NCI-H1048 (cell line): ENCODE data around the gene TFEB.

ENCODE experiments used
- DNase-seq: peaks from one replicate; lab custom pipeline; 2025; lab: John Stamatoyannopoulos, UW

TFEB gene

DNA sequence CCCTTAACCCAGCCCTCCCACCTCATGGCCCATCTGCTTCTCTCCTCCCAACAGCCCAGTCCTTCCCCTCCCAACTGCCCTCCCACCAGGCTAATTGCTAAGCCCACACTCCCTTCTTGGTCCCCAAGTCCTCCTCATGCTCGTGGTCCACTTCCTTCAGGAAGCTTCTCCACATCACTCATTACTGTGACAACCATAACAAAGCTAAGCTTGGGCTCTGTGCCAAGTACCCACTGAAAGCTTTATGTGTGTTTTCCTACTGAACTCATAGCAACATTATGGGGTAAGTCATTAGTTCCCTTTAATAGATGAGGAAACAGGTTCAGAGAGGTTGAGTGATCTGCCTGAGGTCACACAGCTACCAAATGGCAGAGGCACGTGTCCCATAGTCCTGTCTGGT is 28.1 kb upstream of the TFEB start:
- no peak for DNase-seq

DNA sequence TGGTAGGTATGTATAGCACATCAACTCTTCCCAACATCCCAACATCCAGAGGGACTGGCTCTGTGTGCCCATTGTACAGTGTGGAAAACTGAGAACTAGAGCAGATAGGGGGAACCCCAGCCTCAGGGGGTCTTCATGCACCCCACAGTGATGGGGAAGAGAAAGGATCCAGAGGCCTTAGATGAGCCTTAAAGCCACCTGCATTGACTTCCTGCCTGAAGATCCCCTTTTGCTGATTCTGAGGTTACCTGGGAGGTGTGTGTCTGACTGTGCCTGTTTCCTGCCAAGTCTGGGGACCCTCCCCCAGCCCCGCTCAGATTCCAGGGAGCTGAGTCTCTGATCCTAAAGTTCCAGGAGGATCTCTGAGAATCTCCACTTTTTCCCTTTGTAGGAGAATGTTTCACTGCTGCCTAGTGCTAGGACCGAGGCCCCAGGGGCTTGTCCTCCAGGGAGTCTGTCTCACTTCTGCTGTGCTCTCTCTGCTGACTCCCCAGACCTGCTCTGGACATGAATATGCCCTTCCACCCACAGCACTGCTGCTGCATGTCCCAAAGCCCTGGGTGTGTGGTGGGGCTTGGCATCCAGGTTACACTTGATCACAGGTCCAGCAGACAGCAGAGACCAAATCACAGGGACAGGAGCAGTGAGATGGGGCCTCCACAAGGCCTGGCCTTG is 24.6 kb upstream of the TFEB start:
- DNase-seq: no peak

DNA sequence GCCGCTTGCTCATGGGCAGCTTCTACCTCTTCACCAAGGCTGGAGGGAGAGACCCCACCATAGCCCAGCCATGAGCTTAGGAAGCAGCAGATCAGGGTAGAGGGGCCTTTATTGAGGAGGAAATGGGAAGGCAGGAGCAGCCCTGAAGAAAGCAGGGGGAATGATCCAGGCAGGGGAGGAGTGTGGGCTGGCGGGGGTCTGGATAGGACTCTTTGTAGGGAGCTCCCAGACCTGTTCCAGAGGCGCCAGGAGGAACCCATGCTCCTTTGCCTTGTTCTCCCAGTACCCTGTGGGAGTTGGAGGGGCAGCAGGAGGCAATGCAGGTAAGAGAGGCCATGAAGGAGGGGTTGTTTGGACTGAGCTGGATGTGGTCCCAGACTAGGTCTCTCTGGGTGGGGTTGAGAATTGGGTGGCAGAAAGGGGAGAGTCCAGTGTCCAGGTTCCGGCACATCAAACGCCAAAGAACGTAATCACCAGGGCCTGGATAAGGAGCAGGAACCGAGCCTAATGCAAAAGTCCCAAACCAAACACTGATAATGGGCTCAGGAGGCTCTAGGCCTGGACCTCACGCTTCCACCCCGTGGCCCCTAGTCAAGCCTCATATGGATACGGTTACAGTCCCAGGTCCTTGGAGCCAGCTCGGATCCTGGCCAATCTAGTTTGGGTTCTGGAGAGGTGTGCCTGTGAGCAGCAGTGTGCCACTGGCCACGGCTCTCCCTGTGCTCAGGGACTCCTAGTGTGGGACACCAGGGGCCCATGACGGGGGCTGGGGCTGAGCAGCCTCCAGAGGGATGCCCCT is 23.9 kb upstream of the TFEB start:
- DNase-seq: no peak

DNA sequence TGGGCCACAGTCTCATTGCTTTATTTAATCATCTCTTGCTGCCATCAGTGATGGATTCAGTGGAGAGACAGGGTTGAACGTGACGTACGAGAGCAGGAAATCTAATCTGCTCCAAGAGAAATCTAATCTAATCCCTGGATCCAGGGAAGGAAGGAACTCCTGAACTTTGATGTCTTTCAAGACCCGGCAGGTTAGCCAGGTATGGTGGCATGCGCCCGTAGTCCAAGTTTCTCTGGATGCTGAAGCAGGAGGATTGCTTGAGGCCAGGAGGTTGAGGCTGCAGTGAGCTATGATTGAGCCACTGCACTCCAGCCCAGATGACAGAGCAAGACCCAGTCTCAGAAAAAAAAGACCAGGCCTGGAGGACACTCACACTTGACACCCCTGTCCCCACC is 23.2 kb upstream of the TFEB start:
- DNase-seq: no peak

DNA sequence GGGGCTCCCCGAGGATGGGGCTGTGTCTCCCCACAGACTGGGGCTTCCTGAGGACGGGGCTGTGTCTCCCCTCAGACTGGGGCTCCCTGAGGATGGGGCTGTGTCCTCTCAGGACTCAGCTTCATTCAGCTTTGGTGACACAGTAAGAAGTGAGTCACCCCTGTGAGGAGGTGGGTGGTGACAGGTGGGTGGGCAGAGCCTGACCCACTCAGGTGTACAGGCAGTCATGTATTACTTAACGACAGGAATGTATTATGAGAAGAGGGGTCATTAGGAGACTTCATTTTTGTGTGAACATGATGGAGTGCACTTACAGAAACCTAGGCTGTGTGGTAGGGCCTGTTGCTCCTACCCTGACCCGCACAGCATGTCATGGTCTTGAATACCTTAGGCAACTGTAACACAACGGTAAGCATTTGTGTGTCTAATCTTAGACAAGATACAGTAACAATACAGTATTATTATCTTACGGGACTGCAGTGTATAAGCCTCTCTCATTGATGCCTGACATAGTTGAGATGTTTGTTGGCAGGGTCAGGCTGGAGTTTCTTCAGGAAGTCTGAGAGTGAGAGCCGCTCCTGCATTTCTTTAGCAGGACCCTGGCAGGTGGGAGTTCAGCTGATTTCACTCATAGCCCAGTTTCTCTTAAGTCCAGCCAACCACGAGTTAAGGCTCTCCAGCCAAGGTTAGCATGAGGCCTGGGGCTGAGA is 22.7 kb upstream of the TFEB start:
- DNase-seq: no peak

DNA sequence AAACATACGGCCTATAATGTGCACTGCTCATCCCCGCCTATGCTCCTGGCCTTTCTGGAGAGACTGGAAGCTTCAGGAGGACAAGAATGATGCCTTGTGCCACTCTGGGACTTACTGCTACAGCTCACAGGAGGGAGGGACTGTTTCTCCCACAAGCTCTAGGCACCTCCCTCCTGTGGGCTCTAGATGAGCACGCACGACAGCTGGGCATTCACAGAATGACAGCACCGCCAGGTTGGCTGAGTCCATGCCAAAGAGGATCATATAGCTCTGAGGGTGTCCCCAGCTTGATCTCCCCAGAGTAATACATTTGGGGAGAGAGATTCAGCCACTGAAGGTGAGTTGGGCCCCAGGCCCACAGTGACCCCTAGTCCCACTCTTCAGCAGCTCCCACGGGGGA is 21.9 kb upstream of the TFEB start:
- DNase-seq: no peak

DNA sequence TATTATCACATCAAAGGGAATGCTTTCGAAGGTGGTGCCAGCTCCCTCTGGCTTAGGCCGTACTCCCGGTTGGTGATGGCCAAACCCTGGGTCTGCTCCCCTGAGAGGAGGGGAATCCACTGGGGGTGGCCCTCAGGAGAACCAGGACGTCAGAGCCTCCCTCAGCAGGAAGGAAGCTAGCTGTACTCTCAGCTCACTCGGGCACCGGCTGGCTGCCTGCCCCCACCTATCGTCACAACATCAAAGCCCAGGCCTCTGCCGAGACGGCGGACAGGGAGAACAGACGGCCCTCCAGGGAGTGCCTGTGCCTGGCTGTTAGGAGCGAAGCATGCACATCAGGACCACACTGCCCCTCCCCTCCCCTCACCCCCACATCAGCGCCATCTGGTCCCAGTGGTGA is 20.9 kb upstream of the TFEB start:
- DNase-seq: no peak

DNA sequence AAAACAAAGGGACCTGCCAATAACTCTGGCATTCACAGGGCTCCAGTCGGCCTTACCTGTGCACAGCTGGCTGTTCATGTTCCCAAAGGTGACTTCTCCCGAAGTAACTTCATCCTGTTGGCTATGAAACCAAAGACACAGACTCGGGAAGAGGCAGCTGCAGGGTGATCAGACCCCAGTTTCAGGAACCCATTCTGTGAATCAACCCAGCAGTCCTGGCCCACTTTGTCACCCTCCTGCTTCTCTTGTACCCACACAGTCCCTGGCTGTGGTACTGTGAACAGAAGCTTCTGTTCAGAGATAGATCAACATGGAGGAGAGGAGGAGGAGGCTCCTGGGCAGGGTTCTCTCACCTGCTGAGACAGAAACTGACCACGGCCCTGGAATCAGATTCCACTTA is 20.5 kb upstream of the TFEB start:
- no peak for DNase-seq

DNA sequence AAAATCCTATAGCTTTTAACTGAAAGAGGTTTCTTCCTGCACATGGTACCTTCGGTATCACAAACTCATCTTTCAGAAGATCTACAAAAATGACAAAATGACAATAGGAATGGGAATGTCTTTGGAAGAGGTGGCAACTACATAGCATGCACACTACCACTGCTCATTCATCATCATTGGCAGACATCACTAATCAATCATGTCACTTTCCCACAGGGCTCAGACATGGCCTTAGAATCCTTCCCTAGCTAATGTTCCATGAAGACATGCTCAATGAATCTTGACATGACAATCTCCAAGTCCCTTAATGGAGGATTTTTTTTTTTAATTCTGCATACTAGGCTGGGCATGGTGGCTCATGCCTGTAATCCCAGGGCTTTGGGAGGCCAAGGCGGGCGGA is 15.0 kb upstream of the TFEB start:
- no peak for DNase-seq

DNA sequence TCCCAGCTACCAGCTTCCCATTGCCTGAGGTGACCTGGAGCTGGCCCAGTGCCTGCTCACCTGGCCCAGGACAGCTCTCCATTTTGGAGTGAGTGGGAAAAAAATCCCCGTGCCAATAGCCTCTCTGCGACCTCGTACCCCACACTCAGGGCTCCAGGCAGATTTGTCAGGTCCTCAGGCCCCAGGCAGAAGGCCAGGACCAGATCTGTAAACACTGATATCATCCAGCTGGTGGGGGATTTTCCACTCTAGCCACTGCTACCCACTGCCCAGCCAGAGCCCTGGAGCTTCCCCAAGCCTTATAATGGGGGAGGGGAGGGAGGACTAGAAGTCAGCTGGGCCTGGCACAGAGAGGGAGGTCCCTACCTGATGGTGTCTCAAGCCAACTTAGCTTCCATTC is 13.1 kb upstream of the TFEB start:
- no peak for DNase-seq

DNA sequence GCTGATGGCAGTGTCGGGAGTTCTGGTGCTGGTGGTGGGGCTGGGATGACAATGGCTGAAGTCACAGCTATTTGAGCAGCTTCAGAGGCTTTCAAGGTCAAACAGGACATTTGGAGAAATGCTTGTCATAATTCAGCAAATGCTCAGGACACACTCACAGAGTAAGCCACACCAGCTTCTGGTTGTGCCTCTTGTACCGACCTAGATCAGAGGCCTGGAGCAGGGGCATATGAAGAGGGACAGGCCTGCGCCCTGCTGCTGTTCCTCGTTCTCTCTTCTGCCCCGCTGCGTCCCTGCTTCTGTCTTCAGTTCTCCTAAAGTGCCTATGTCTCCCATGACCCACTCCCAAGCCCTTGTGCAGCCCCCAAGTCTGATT is 12.7 kb upstream of the TFEB start:
- no peak for DNase-seq

DNA sequence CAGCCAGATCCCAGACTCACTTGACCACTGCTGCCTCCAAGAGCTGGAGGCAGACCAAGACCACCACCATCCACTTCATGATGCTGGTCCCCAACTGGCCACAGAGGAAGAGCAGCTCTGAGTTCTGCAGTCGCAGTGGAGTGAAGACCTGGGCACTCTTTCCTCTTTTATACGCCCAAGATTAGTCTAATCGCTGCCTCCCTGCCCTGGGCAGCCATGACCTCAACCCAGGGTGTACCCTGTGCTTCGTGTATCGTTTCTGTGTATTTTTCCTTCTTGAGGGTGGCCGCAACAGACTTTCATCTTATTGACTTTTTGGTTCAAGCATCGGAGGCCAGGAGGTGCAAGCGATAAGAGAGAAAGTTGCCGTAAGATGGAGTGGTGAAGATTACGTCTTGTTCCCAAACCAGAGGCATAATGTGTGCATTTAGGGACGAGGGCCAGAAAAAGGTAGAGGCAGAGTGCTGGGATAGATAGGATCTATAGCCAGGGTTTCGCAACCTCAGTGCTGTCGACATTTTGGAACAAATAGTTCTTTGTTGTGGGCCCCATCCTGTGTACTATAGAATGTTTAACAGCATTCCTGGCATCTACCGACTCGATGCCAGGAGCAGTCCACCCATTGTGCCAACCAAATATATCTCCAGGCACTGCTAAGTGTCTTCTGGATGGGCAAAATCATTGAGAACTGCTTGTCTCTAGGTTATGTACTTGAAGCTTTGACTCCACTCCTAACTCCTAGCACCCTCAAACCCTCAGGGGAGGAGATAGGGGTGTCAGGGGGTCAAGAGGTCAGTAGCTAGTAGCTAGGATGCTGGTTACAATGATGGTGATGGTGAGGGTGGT is 12.1 kb upstream of the TFEB start, which contains the start of gene PGC:
PGC (minus strand) TSS at position 142 of the 846 bp plus-strand sequence; CDS start at position 79, 63 bp downstream.
- no peak for DNase-seq

DNA sequence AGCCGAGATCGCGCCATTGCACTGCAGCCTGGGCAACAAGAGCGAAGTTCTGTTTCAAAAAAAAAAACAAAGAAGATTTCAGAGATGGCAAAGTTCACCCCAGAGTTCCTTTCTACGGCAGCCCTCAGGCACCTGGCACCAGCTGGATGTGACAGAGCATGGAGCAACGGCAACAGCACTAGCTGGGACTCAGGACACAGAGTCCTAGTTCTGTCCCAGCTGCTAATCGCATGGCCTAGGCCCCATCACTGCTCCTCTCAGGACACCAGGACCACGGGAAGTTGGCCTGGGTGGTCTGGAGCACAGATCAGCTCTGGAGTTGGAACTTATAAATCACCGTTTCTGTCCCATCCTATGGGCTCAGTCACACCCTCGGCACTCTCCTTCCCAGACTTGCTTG is 10.7 kb upstream of the TFEB start:
- DNase-seq: no peak

DNA sequence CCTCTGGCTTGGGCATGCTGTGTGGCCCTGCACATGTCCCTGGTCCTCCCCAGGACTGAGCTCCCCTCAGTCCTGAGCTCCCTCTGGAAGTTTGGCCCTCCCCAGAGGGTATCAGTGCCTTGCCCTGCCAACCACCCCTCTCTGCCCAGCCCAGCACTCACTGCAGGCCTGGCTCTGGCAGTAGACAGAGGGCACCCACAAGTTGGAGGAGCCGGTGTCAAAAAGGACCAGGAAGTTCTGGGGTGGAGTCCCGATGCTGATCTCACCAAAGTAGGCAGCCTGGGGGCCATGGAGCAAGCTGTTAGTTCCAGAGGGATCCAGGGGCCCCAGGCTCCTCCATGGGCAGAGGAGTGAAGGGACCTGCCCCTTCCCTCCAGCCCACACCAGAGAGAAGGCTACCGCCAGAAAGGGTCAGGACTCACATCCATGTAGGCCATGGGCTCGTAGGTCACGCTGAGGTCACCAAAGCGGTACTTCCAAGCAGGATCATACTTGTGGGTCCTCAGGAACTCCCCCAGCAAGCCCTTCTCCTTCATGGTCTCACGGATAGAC is 8.9 kb upstream of the TFEB start:
- no peak for DNase-seq

DNA sequence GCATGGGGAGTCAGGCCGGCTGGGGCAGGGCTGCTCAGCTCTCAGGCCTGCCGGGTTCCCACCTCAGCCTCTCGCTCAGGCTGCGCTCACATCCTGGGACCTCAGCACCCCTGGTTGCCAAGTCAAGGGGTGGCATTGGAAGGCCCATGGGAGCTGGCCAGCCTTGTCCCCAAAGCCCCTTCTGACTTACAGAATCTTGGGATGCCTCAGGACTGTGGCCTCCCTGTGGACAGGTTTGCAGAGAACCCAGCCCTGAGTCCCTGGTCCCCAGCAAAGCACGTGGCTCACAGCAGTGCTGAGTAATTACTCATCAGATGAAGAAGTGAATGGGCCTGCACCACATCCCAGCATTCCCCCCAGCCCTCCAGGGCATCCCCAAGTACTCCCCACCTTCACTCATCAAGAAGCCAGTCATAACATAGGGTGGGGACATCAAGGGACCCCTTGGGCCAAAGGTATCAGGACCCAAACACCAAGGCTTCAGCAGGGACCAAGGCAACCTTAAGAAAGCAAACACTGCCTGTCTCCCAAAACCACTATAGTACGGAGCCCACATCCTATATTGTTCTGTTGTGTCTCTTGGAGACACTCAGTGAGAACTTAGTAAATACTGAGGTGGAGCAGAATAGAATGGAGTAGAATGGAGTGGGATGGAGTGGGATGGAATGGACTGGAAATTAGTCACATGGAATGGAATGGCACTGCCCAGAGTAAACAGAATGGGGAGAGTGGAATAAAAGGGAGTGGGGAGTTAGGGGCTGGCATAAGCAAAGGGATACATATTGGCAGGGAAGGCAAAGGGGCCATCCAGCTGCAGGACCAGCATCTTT is 8.2 kb upstream of the TFEB start:
- DNase-seq: no peak

DNA sequence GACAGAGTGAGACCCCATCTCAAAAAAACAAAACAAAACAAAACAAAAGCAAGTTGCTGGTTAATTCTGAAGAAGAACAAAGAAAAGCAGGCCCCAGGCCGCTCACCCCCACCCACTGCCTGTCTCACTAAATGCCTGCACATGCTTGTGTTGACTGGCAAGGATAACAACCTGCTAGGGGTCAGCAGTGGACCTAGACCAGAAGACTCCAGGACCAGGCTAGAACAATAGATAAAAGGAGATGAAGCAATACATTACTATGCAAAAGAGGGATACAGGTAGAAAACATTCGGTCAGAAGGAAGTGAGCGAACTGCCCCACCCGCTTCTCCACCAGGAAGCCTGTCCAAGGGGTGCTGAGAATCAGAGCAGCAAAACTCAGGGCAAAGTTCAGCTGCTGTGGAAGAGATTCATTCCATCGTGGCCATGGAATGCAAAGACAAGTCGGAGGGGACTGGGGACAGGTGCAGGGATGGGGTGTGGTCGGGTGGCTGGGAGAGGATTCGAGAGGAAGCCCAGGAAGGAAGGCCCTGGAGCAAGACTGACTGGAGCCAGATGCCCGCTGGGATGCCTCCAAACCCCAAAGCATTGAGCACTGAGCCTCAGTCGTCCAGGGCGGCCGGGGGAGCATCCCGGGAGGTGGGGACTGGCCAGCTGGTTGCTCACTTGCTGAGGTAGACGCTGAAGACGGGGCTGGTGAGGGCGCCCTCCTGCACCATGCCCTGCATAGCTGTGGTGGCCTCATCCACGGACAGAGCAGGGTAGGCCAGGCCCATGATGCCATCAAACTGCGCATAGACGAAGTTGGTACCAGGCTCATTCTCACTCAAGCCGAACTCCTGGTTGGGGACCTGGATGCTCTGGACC is 6.5 kb upstream of the TFEB start:
- DNase-seq: no peak

DNA sequence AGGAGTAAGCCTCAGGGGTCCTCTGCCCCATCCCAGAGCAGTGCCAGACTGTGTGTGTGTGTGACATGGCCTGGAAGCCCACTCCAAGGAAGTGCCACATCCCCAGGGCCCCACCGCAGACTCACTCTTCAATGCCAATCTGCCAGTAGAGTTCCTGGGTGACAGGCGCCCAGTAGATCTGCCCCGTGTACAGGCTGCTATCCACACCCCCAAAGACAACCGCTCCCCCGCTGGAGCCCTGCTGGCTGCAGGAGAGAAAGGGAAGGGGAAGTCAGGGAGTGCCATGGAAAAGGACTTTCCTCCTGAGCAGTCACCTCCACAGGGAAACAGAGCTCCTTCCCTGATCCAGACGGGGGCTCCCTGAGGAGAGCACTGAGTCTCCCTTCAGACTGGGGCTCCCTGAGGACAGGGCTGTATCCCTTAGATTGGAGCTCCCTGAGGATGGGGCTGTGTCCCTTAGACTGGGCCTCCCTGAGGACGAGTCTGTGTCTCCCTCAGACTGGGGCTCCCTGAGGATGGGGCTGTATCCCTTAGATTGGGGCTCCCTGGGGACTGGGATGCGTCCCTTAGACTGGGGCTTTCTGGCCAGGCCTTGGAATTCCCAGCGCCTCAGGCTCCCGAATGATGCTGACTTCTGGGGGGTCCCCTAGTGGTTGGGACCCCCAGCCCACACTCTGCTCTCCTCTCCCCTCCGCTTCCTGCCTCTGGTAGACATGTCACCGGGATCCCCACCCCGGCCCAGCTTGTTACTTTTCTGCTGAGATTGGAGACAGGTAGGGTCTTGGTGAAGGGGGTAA is 5.2 kb upstream of the TFEB start:
- DNase-seq: no peak

DNA sequence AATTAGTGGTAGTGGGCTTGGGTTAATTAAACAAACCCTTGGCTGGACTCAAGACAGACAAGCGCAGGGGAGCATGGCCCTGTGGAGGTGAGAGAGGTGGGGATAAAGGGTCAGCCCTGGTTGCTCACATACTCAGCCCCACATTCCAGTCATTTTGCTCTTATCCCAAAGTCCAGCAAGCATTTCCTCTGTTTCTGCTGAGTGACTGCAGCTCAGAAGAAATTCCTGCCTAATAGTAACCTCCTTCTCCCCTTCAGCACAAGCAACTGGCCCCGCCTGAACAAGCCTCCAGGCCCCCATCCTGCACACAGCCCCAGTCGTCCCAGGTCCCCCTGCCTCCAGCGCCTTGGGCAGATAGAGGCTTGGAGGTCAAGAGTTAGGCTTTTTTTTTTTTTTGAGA is 3.6 kb upstream of the TFEB start:
- DNase-seq: no peak

DNA sequence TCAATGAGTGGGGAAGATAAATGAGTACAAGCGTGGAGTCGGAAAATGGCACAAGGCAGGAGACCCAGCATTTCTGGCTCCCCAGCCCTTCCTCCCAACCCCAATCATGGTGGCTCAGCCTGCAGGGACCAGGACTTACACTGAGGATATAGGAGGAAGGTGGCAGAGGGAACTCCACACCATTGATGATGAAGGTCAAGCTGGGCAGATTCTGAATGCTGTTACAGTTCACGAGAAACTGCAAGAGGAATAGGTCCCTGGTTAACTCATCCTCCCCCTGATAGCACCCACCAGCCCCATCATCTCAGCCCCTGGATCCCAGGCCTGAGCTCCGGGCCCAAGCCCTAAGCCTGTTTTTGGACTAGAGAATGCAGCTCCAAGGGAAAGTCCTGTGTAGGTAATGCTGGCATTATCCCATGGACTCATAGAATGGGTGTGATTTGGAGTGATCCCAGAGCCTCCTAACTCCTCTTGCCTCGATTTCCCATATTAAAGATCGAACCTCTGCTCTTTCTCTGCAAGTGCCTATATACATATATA is 2.3 kb upstream of the TFEB start:
- no peak for DNase-seq
